Neural progenitor cell (in vitro differentiated cells): ENCODE results near the gene C19orf81. TPM values are rescaled to one million over a fixed set of nuclear protein-coding genes. Genes with fewer than 3 reads are reported as not detected.

Experiments
- DNase-seq: peaks from one replicate; pipeline ENCODE4 v3.0.0-alpha.2; 2016; ENCODE audit warnings: low spot score
- H2AFZ ChIP-seq: fragments of 200-600 bp; sonication (generic); replicated peaks from 2 replicates; pipeline ENCODE4 v1.6.1; 2016; ENCODE audit warnings: antibody characterized with exemption
- H3F3A ChIP-seq: fragments of 200-600 bp; sonication (generic); 2 replicates; pipeline ENCODE4 v1.6.1; 2016; ENCODE audit warnings: antibody characterized with exemption, low read depth
- H3K27ac ChIP-seq: fragments of 200-600 bp; sonication (generic); 2 replicates; pipeline ENCODE4 v1.5.1; 2016; ENCODE audit warnings: mild to moderate bottlenecking
- H3K27me3 ChIP-seq: fragments of 200-600 bp; sonication (generic); 2 replicates; pipeline ENCODE4 v1.6.1; 2016; ENCODE audit warnings: mild to moderate bottlenecking, moderate library complexity
- H3K36me3 ChIP-seq: fragments of 200-600 bp; sonication (generic); 2 replicates; pipeline ENCODE4 v1.5.1; 2016
- H3K4me1 ChIP-seq: fragments of 200-600 bp; sonication (generic); 2 replicates; pipeline ENCODE4 v1.6.1; 2016; ENCODE audit warnings: mixed run types
- H3K4me2 ChIP-seq: fragments of 200-600 bp; sonication (generic); 2 replicates; pipeline ENCODE4 v1.6.1; 2016
- H3K4me3 ChIP-seq: fragments of 200-600 bp; sonication (generic); 2 replicates; pipeline ENCODE4 v1.5.1; 2016
- H3K79me2 ChIP-seq: fragments of 200-600 bp; sonication (generic); 2 replicates; pipeline ENCODE4 v1.6.1; 2016; ENCODE audit warnings: low read depth
- H3K9ac ChIP-seq: fragments of 200-600 bp; sonication (generic); 2 replicates; pipeline ENCODE4 v1.6.1; 2016
- H3K9me3 ChIP-seq: fragments of 200-600 bp; sonication (generic); 2 replicates; pipeline ENCODE4 v1.5.1; 2016; ENCODE audit warnings: low read depth
- H4K20me1 ChIP-seq: fragments of 200-600 bp; sonication (generic); 2 replicates; pipeline ENCODE4 v1.6.1; 2016; ENCODE audit warnings: low read depth
- H3K27ac Mint-ChIP-seq: 3 replicates; pipeline ENCODE4 v1.8.0; 2021; ENCODE audit warnings: mixed read lengths
- H3K27me3 Mint-ChIP-seq: 2 replicates; pipeline ENCODE4 v1.8.0; 2022; ENCODE audit warnings: low read depth, mild to moderate bottlenecking, inconsistent platforms, moderate library complexity, mixed read lengths; ENCODE audit not compliant: insufficient read depth
- H3K36me3 Mint-ChIP-seq: 3 replicates; pipeline ENCODE4 v1.8.0; 2021; ENCODE audit warnings: mixed read lengths
- H3K4me1 Mint-ChIP-seq: 3 replicates; pipeline ENCODE4 v1.8.0; 2021; ENCODE audit warnings: mixed read lengths
- H3K4me3 Mint-ChIP-seq: 3 replicates; pipeline ENCODE4 v1.8.0; 2021; ENCODE audit warnings: mild to moderate bottlenecking, moderate library complexity, mixed read lengths
- H3K9me3 Mint-ChIP-seq: 3 replicates; pipeline ENCODE4 v1.8.0; 2020; ENCODE audit warnings: mixed read lengths
- CTCF ChIP-seq: fragments of 200-600 bp; sonication (generic); IDR thresholded peaks from 2 replicates; pipeline ENCODE4 v1.5.1; 2017; ENCODE audit warnings: antibody characterized with exemption, mild to moderate bottlenecking
- EZH2 ChIP-seq: fragments of 200-600 bp; sonication (generic); IDR thresholded peaks from 2 replicates; pipeline ENCODE4 v1.6.1; 2017; ENCODE audit warnings: antibody characterized with exemption, mild to moderate bottlenecking, moderate library complexity
- EZH2phosphoT487 ChIP-seq: fragments of 200-600 bp; sonication (generic); IDR thresholded peaks from 2 replicates; pipeline ENCODE4 v1.6.1; 2017; ENCODE audit warnings: antibody characterized with exemption
- total RNA-seq: library from RNA; depleted of rRNA; stranded (reverse); fragments of >200 nt; gene quantifications from 2 replicates; pipeline ENCODE4 v1.2.3, GENCODE V29; 2015; ENCODE audit warnings: low replicate concordance

Gene C19orf81
- total RNA-seq, 1 donor from 2014 or later, result 1.3 TPM

- no peaks in the 10 kb centered on the region for H3K9me3 ChIP-seq
- peaks cover 4% of the 10 kb centered on the region for H3K4me1 ChIP-seq
- no peaks in the 10 kb centered on the region for H3F3A ChIP-seq
- no peak for TF ChIP-seq CTCF
- no peak for TF ChIP-seq EZH2phosphoT487
- no peak for TF ChIP-seq EZH2
- DNase-seq, result peak; percentile 85
- Mint-ChIP-seq H3K4me1 (peaks cover 14% of the 10 kb centered on the region), H3K27ac (no peak overlapping the region), H3K9me3 (no peaks in the 10 kb centered on the region), H3K36me3 (peaks cover 4% of the 10 kb centered on the region), H3K4me3 (peak overlapping the region; percentile 77), H3K27me3 (peaks cover 35% of the 10 kb centered on the region)
- H3K27me3 ChIP-seq, result peaks cover 100% of the 10 kb centered on the region
- H3K36me3 ChIP-seq, result no peaks in the 10 kb centered on the region
- H4K20me1 ChIP-seq, result peaks cover 32% of the 10 kb centered on the region
- no peak overlapping the region for H3K27ac ChIP-seq
- peak overlapping the region; percentile 21 for H3K4me3 ChIP-seq
- H3K79me2 ChIP-seq, result no peaks in the 10 kb centered on the region
- no peak overlapping the region for H3K9ac ChIP-seq
- peak overlapping the region; percentile 73 for H3K4me2 ChIP-seq
- H2AFZ ChIP-seq, result no peak overlapping the region
These were observed 46.2 kb downstream of the C19orf81 start for GRCh38 chr19:50695251-50696093.

GRCh38 chr19:50696094-50696483, 46.8 kb downstream of the C19orf81 start:
- no peak overlapping the region for H3K27ac Mint-ChIP-seq
- Histone ChIP-seq H2AFZ (no peak overlapping the region), H3K4me2 (no peak overlapping the region), H3K4me1 (peaks cover 4% of the 10 kb centered on the region), H3K27ac (no peak overlapping the region), H3K79me2 (no peaks in the 10 kb centered on the region), H4K20me1 (peaks cover 32% of the 10 kb centered on the region), H3K4me3 (no peak overlapping the region), H3K9me3 (no peaks in the 10 kb centered on the region), H3F3A (no peaks in the 10 kb centered on the region), H3K27me3 (peaks cover 100% of the 10 kb centered on the region), H3K36me3 (no peaks in the 10 kb centered on the region), H3K9ac (no peak overlapping the region)
- H3K9me3 Mint-ChIP-seq, result no peaks in the 10 kb centered on the region
- no peak for DNase-seq
- H3K27me3 Mint-ChIP-seq, result peaks cover 35% of the 10 kb centered on the region
- peaks cover 14% of the 10 kb centered on the region for H3K4me1 Mint-ChIP-seq
- H3K36me3 Mint-ChIP-seq, result peaks cover 6% of the 10 kb centered on the region
- H3K4me3 Mint-ChIP-seq, result peak overlapping the region; percentile 77
- TF ChIP-seq EZH2 (no peak), EZH2phosphoT487 (no peak), CTCF (no peak)

GRCh38 chr19:50697414-50698124, 48.3 kb downstream of the C19orf81 start:
- TF ChIP-seq CTCF (no peak), EZH2phosphoT487 (no peak), EZH2 (no peak)
- DNase-seq, result no peak
- Histone ChIP-seq H3K27me3 (peaks cover 99% of the 10 kb centered on the region), H3F3A (no peaks in the 10 kb centered on the region), H3K9ac (no peak overlapping the region), H3K4me2 (no peak overlapping the region), H3K9me3 (no peaks in the 10 kb centered on the region), H3K4me1 (peaks cover 4% of the 10 kb centered on the region), H4K20me1 (peaks cover 32% of the 10 kb centered on the region), H3K36me3 (no peaks in the 10 kb centered on the region), H2AFZ (no peak overlapping the region), H3K4me3 (no peak overlapping the region), H3K27ac (no peak overlapping the region), H3K79me2 (no peaks in the 10 kb centered on the region)
- H3K36me3 Mint-ChIP-seq, result peaks cover 9% of the 10 kb centered on the region
- no peak overlapping the region for H3K4me3 Mint-ChIP-seq
- H3K27me3 Mint-ChIP-seq, result peaks cover 29% of the 10 kb centered on the region
- H3K4me1 Mint-ChIP-seq, result peaks cover 14% of the 10 kb centered on the region
- H3K27ac Mint-ChIP-seq, result no peak overlapping the region
- H3K9me3 Mint-ChIP-seq, result no peaks in the 10 kb centered on the region
